HG02852 (cell line): ENCODE data around the gene CCNG1.

ENCODE experiments used
- ATAC-seq: cut with Tn5 transposase; IDR thresholded peaks from one replicate; pipeline ENCODE4 v1.9.1; 2021; ENCODE audit warnings: mild to moderate bottlenecking, moderate library complexity; ENCODE audit not compliant: unreplicated experiment

Gene CCNG1

GRCh38 chr5:163489055-163489744 lies 51.8 kb downstream of the CCNG1 start:
- ATAC-seq: no peak

GRCh38 chr5:163489745-163490075 lies 52.3 kb downstream of the CCNG1 start:
- ATAC-seq: no peak
